ENCODE data around the gene BMP8B. TPM values are rescaled to one million over a fixed set of nuclear protein-coding genes. Genes with fewer than 3 reads are reported as not detected.

Gene BMP8B
- total RNA-seq, 4 donors from 2014 or later, result 0.46 to 1.3 TPM; not detected in 2

DNA sequence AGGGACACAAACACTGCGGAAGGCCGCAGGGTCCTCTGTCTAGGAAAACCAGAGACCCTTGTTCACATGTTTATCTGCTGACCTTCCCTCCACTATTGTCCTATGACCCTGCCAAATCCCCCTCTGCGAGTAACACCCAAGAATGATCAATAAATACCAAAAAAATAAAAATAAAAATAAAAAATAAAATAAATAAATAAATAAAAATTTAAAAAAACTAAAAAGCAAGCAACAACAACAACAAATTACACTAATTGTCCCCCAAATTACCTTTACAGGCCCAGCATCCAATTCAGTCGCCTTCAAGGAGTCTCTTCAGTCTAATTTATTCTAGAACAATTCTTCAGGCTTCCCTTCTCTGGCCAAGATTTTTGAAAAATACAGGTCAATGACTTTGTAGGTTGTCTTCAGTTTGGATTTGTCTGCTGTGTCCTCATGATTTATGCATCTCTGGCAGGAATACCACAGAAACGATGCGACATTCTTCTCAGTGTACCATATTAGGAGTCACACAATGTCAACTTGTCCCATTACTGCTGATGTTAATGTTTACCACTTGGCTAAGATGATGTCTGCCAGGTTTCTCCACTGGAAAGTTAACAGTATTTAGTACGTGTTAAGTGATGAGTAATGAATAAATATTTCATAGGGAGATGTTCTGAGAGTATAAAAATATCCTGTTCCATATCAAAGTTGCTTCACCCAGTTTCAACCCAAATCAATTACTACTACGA lies 20.3 kb upstream of the BMP8B start:
- TF ChIP-seq CTCF (IDR thresholded peaks at IDR 0.05) (no peak), POLR2A (IDR thresholded peaks at IDR 0.05) (no peak)
- Histone ChIP-seq H3K4me1 (no peaks in the 10 kb centered on the region), H3K9me3 (no peaks in the 10 kb centered on the region), H3K36me3 (no peaks in the 10 kb centered on the region), H3K4me3 (no peak overlapping the region), H3K27me3 (no peaks in the 10 kb centered on the region), H3K27ac (no peak overlapping the region)
- intact Hi-C loops (cut with DNase I; ENCODE audit: low total_unique reads), result no loop called here
- no peak for DNase-seq

DNA sequence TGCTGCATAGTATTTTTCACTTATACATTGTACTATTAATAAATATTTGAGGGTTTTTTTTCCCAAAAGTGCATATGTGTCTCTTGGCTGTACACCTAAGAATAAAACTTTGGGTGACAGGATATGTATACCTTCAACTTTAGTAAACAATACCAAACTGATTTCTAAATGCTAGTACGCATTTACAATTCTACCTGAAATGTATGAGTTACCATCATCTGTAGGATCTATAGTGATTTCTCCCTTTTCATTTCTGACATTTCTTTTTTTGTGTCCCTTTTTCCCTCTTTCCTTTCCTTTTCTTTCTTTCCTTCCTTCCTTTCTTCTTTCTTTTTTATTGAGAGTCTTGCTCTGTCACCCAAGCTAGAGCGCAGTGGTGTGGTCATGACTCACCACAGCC lies 16.7 kb upstream of the BMP8B start:
- no peak for DNase-seq
- Histone ChIP-seq H3K27ac (no peak overlapping the region), H3K4me1 (no peaks in the 10 kb centered on the region), H3K9me3 (no peaks in the 10 kb centered on the region), H3K27me3 (no peaks in the 10 kb centered on the region), H3K36me3 (no peaks in the 10 kb centered on the region), H3K4me3 (no peak overlapping the region)
- TF ChIP-seq CTCF (IDR thresholded peaks at IDR 0.05) (no peak), POLR2A (IDR thresholded peaks at IDR 0.05) (no peak)
- intact Hi-C loops (cut with DNase I; ENCODE audit: low total_unique reads), result no loop called here

GRCh38 chr1:39802496-39803260 lies 14.0 kb upstream of the BMP8B start:
- no peaks in the 10 kb centered on the region for H3K4me1 ChIP-seq
- H3K27me3 ChIP-seq, result no peaks in the 10 kb centered on the region
- H3K4me3 ChIP-seq, result no peak overlapping the region
- H3K36me3 ChIP-seq, result no peaks in the 10 kb centered on the region
- no peak overlapping the region for H3K27ac ChIP-seq
- DNase-seq, result no peak
- TF ChIP-seq CTCF (IDR thresholded peaks at IDR 0.05) (no peak), POLR2A (IDR thresholded peaks at IDR 0.05) (no peak)
- H3K9me3 ChIP-seq, result no peaks in the 10 kb centered on the region
- intact Hi-C loops (cut with DNase I; ENCODE audit: low total_unique reads), result no loop called here

GRCh38 chr1:39800471-39800835 lies 11.8 kb upstream of the BMP8B start:
- DNase-seq, result no peak
- H3K4me3 ChIP-seq, result no peak overlapping the region

More at GRCh38 chr1:39800471-39800835, 11.8 kb upstream of the BMP8B start:
- no peak overlapping the region for H3K27ac ChIP-seq
- intact Hi-C loops (cut with DNase I; ENCODE audit: low total_unique reads), result no loop called here
- TF ChIP-seq POLR2A (IDR thresholded peaks at IDR 0.05) (no peak), CTCF (IDR thresholded peaks at IDR 0.05) (no peak)
- no peaks in the 10 kb centered on the region for H3K4me1 ChIP-seq
- H3K9me3 ChIP-seq, result no peaks in the 10 kb centered on the region
- H3K36me3 ChIP-seq, result no peaks in the 10 kb centered on the region
- no peaks in the 10 kb centered on the region for H3K27me3 ChIP-seq
